T-helper 17 cell (primary cell): ENCODE data around the gene SCNN1B. TPM values are rescaled to one million over a fixed set of nuclear protein-coding genes. Genes with fewer than 3 reads are reported as not detected.

Experiments used
- ATAC-seq: fragments of 150-1000 bp; cut with Tn5 transposase; 2 replicates; pipeline ENCODE4 v1.10.0; 2021; ENCODE audit warnings: mild to moderate bottlenecking, moderate library complexity
- DNase-seq, 3 donors: peaks; one replicate each; pipeline versions ENCODE4 v3.0.0 to v3.0.0-alpha.2; 2020 to 2021
- H3K9me3 ChIP-seq: one replicate; pipeline ENCODE4 v1.7.0; 2013; ENCODE audit warnings: low read length, mild to moderate bottlenecking; ENCODE audit not compliant: control insufficient read depth, poor library complexity, severe bottlenecking
- H3K27ac Mint-ChIP-seq: one replicate; pipeline ENCODE4 v1.8.0; 2022; ENCODE audit warnings: mild to moderate bottlenecking, moderate library complexity, mixed read lengths
- H3K27me3 Mint-ChIP-seq: one replicate; pipeline ENCODE4 v1.8.0; 2022; ENCODE audit warnings: mixed read lengths
- H3K36me3 Mint-ChIP-seq: one replicate; pipeline ENCODE4 v1.8.0; 2022; ENCODE audit warnings: low read depth, mixed read lengths
- H3K4me1 Mint-ChIP-seq: one replicate; pipeline ENCODE4 v1.8.0; 2022; ENCODE audit warnings: mild to moderate bottlenecking, mixed read lengths
- H3K4me3 Mint-ChIP-seq: one replicate; pipeline ENCODE4 v1.8.0; 2022; ENCODE audit warnings: mild to moderate bottlenecking, moderate library complexity, mixed read lengths
- total RNA-seq, 4 donors: library from RNA in 2 of 4; stranded (reverse) in 2 of 4; gene quantifications; one replicate each; pipeline ENCODE4 v1.2.3 and lab custom pipeline; 2022 to 2026

SCNN1B gene
- total RNA-seq, 2 donors from 2014 or later, result not detected

DNA sequence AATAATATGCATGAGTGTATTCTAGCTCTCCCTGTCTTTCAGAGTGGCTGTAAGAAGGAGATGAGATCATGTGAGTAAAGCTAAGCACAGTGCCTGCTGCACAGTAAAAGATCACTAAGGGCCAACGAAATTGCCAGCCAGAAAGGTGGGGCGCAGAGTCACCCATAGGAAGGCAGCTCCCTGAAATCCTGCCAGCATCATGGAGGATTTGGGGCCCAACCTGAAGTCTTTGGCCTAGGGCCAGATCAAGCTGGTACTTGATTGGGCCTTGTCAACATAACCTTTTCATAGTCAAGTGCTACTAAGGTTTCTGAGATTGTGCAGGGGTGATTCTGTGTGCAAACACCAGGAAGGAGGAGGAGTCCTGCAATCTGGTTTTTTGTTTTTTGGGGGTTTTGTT is 16.5 kb downstream of the SCNN1B start:
- H3K4me1 Mint-ChIP-seq, result no peaks in the 10 kb centered on the region
- no peaks in the 10 kb centered on the region for H3K36me3 Mint-ChIP-seq
- no peaks in the 10 kb centered on the region for H3K27me3 Mint-ChIP-seq
- DNase-seq (no peak), ATAC-seq (no peak)
- no peak overlapping the region for H3K27ac Mint-ChIP-seq
- H3K9me3 ChIP-seq, result no peaks in the 10 kb centered on the region
- no peak overlapping the region for H3K4me3 Mint-ChIP-seq

DNA sequence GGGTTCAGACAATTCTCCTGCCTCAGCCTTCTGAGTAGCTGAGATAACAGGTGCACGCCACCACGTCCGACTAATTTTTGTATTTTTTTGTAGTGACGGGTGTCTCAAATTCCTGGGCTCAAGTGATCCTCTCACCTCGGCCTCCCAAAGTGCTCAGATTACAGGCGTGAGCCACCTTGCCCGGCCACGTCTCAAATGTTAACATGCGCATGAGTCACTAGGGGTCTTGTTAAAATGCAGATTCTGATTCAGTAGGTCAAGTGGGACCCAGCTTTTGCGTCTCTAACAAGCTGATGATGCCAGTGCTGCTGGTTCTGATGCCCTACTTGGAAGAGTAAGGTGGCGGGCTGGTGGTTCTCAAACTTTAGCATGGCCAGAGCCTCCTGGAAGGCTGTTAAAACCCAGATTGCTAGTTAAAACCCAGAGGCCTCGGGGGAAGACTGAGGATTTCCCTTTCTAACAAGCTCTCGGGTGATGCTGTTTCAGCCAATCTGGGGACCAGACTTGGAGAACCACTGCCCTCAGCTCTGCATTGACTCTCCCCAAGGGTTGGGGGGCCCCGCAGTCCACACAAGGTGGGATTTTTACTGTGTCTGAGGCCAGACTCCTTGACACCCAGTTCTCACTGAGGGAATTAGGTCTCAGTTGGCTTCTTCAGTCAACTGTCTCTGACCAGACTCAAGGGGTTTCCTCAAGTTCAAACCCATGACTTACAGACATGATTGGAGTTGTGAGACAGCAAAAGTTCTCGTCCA is 17.9 kb downstream of the SCNN1B start:
- Mint-ChIP-seq H3K4me3 (no peak overlapping the region), H3K27ac (no peak overlapping the region), H3K36me3 (no peaks in the 10 kb centered on the region), H3K27me3 (peaks cover 6% of the 10 kb centered on the region), H3K4me1 (no peaks in the 10 kb centered on the region)
- ATAC-seq, result no peak
- no peaks in the 10 kb centered on the region for H3K9me3 ChIP-seq
- DNase-seq, result no peak

DNA sequence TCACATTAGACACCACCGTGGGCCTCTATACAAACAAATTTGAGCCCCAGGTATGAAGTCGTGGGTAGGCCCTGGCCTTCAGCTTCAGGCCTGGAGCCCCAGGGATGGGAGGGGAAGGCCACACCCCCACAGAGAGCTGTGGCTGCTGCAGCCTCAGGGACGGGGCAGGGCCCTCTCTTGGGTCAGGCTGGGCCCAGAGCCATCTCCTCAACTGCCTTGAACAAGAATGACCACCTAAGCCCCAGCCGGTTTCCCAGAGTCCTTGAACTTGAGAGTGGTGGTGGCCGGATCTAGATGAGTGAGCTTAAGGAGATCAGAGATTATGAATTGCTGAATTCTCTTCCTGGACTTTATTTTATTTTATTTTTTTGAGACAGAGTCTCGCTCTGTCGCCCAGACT is 18.6 kb downstream of the SCNN1B start:
- peaks cover 8% of the 10 kb centered on the region for H3K27me3 Mint-ChIP-seq
- no peaks in the 10 kb centered on the region for H3K9me3 ChIP-seq
- no peak for ATAC-seq
- no peak overlapping the region for H3K27ac Mint-ChIP-seq
- H3K36me3 Mint-ChIP-seq, result no peaks in the 10 kb centered on the region
- H3K4me1 Mint-ChIP-seq, result no peaks in the 10 kb centered on the region
- no peak for DNase-seq
- H3K4me3 Mint-ChIP-seq, result no peak overlapping the region

DNA sequence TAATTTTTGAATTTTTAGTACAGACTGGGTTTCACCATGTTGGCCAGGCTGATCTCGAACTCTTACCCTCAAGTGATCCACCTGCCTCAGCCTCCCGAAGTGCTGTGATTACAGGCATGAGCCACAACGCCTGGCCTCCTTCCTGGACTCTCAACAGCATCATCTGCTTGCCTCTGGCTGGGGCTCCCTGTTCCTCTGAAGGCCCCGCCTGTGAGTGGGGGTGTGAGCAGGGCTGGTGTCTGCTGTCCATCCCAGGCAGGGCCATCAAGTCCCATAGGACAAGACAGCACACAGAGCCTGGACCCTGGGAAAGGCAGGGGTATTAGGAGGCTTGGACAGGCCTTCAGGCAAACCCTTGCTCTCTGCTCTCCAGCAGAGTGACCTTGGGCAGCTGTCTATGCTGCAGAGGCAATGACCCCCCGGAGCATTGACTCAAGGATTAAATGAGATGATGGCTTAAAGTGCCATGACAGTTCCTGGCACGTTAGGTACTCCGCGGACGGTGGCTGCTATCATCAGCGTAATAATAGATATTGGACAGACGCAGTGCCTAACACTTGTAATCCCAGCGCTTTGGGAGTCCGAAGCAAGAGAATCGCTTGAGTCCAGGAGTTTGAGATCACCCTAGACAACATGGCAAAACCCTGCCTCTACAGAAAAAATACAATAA is 19.2 kb downstream of the SCNN1B start:
- H3K9me3 ChIP-seq, result no peaks in the 10 kb centered on the region
- no peak overlapping the region for H3K4me3 Mint-ChIP-seq
- H3K27ac Mint-ChIP-seq, result no peak overlapping the region
- peaks cover 8% of the 10 kb centered on the region for H3K27me3 Mint-ChIP-seq
- H3K4me1 Mint-ChIP-seq, result no peaks in the 10 kb centered on the region
- no peaks in the 10 kb centered on the region for H3K36me3 Mint-ChIP-seq
- ATAC-seq (no peak), DNase-seq (no peak)

DNA sequence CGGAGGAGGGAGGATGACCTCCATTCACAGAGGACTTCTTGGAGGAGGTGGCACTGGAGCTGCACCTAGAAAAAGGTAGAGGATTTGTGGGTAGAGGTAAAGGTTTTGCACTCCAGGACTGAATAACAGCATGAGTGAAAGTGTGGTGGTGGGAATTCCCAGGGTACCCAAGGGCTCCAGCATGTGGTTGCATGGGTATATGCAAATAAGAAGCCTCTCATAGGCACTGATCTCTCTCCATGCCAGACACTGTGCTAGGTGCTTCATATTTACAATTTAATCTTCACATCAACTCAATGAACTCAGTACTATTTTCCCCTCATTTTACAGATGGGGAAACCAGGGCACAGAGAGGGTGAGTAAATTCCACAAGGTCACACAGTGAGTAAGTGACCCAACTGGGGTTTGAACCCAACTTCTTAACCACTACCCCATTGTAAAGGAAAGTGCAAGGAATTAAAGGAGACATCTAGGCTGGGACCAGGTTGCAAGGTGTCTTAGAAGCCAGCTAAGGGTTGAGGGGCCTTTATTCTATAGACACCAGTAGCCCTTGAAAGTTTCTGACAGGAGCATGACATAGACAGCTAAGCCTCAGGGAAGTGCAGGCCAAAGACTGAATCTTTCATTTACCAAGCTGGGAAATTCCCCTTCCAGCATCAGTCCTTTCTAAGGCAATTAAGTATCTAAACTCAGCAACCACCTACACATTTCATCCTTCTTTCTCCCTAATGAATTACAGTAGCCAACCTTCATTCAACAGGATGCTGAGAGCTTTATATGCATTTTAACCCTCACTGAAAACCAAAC is 21.3 kb downstream of the SCNN1B start:
- no peak overlapping the region for H3K27ac Mint-ChIP-seq
- H3K36me3 Mint-ChIP-seq, result no peaks in the 10 kb centered on the region
- H3K27me3 Mint-ChIP-seq, result peaks cover 22% of the 10 kb centered on the region
- H3K9me3 ChIP-seq, result no peaks in the 10 kb centered on the region
- H3K4me1 Mint-ChIP-seq, result no peaks in the 10 kb centered on the region
- H3K4me3 Mint-ChIP-seq, result no peak overlapping the region
- ATAC-seq (no peak), DNase-seq (no peak)

DNA sequence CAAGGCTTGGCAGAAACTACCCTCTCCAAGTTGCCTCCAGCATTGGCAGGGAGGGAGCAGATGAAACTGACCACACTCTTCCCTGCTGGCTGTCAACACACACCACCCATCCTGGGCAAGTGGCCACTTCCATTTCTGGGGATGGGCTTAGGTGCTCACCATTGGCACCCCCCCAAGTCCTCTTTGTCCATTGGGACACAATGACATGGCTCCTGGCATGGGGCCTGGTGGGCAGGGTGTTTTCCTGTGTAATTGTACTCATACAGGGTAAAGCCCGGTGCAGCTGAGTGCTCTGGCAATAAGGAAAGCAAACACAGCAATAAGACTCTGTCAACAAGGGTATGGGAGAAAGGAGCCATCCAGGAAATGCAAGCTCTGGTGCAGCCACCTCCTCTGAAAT is 22.6 kb downstream of the SCNN1B start:
- H3K4me1 Mint-ChIP-seq, result no peaks in the 10 kb centered on the region
- DNase-seq, result no peak
- no peaks in the 10 kb centered on the region for H3K9me3 ChIP-seq
- no peak overlapping the region for H3K27ac Mint-ChIP-seq
- no peak overlapping the region for H3K4me3 Mint-ChIP-seq
- H3K27me3 Mint-ChIP-seq, result peaks cover 24% of the 10 kb centered on the region
- no peaks in the 10 kb centered on the region for H3K36me3 Mint-ChIP-seq
- no peak for ATAC-seq

DNA sequence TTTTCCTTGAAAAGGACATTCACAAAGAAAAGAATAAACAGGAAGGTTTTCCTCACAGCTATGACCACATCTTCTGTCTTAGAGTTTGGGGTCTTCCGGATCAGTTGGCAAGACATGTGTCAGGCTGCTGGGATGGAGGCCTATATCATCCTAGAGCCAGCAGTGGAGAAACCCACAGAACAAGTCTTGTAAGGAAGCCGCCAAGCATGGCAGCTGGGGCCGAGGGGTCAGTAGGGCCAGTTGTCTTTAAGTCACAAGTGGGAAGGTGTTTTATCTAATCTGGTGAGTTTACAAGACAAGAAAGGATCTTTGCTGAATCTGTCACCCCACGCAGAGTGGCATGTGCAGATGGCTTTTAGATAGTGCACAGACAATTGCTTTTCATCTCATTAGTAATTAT is 25.7 kb downstream of the SCNN1B start:
- Mint-ChIP-seq H3K27ac (no peak overlapping the region), H3K4me3 (no peak overlapping the region), H3K4me1 (no peaks in the 10 kb centered on the region), H3K36me3 (no peaks in the 10 kb centered on the region), H3K27me3 (peaks cover 31% of the 10 kb centered on the region)
- ATAC-seq, result no peak
- H3K9me3 ChIP-seq, result no peaks in the 10 kb centered on the region
- DNase-seq, result no peak

DNA sequence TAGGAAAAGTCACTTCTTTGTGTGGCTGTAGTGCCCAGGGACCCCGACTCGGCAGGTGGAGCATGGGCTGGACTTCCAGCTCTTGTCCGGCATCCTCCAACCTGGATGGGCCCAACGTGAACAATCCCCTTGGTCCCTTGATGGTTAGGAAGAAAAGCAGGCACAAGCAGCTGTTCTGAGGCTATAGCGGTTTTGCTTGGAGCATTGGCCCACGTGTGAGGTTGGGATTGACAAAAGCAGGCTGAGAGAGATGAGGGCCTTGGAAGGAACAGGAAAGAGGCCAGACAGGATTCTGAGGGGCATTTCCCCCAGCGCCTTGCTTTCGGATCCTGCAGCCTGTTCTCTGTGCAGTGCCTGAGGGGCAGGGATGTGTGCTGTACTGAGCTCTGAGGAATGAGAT is 28.1 kb downstream of the SCNN1B start:
- H3K4me3 Mint-ChIP-seq, result no peak overlapping the region
- H3K27ac Mint-ChIP-seq, result no peak overlapping the region
- H3K4me1 Mint-ChIP-seq, result no peaks in the 10 kb centered on the region
- H3K36me3 Mint-ChIP-seq, result no peaks in the 10 kb centered on the region
- no peaks in the 10 kb centered on the region for H3K9me3 ChIP-seq
- no peak for ATAC-seq
- peaks cover 31% of the 10 kb centered on the region for H3K27me3 Mint-ChIP-seq
- DNase-seq, result no peak

DNA sequence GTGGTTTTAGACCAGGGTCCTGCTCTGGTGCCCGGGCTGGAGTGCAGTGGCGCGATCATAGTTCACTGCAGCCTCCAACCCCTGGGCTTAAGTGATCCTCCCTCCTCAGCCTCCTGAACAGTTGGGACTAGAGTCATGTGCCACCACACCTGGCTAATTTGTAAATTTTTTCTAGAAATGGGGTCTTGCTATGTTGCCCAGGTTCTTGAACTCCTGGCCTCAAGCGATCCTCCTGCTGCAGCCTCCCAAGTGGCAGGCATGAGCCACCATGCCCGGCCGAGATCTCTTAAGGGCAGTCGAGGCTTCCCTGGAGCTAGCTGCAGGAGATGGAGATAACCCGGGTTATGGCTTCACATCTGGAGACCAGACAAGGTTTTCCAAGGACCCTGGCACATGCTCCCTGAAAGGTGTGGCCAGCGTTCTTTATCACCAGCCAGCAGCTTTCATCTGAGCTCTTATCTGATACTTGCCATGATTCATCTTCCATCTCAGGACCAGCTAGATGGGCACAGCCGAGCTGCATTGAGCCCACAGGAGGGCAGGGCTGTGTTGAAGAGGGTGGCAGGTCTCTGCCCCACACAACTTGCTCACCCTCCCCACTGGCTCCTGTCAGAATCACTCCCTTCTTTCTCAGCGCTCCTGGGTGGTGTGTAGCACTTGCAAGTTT is 28.6 kb downstream of the SCNN1B start:
- DNase-seq (no peak), ATAC-seq (no peak)
- no peak overlapping the region for H3K4me3 Mint-ChIP-seq
- H3K36me3 Mint-ChIP-seq, result no peaks in the 10 kb centered on the region
- no peaks in the 10 kb centered on the region for H3K4me1 Mint-ChIP-seq
- no peaks in the 10 kb centered on the region for H3K9me3 ChIP-seq
- H3K27ac Mint-ChIP-seq, result no peak overlapping the region
- H3K27me3 Mint-ChIP-seq, result peaks cover 32% of the 10 kb centered on the region

DNA sequence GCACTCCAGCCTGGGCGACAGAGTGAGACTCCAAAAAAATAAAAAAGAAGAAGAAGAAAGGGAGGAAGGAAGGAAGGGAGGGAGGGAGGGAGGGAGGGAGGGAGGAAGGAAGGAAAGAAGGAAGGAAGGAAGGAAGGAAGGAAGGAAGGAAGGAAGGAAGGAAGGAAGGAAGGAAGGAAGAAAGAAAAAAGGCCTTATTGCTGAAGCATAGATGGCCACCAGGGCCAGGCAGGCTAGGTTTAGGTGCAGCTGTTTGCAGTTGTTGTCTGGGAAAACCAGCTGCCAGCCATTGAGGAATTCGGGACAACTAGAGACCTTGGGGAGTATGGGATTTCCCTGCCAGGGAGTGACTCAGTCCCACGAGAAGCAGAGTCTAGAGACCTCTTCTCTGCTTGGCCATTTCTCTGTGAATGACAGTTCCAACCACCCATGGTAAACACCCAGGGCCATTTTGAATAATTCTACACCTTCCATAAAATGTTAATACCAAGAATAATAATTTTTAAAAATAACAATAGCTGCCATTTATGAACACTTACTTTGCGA is 31.0 kb downstream of the SCNN1B start:
- H3K4me3 Mint-ChIP-seq, result no peak overlapping the region
- H3K27ac Mint-ChIP-seq, result no peak overlapping the region
- no peaks in the 10 kb centered on the region for H3K9me3 ChIP-seq
- H3K36me3 Mint-ChIP-seq, result no peaks in the 10 kb centered on the region
- ATAC-seq, result no peak
- H3K4me1 Mint-ChIP-seq, result no peaks in the 10 kb centered on the region
- no peak for DNase-seq
- peaks cover 31% of the 10 kb centered on the region for H3K27me3 Mint-ChIP-seq

DNA sequence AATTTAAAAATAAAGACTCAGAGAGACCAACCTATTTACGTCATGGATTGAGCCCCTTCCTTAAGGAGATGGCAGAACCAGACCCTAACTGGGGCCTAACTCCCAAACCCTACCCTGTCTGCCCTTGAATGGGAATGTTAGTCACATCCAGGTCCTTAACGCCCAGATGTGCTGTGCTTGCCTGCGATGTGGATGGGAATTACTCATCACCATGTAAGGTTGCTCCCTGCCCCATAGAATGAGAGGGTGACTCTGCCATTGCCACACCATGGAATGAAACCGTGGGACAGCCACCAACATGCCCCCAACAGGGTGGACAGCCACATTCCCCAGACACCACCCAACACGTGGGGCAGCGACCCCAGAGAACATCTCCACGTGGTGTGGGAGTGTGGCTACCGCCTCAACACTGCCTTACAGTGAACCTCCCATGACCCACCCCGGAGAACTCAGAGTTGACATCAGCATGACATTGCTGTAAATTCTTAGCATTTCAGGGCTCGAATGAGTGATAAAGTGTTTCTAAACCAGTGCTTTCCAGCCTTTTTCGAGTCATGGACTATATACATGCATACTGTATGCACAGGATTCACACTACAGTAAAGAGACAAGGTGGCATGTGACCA is 31.8 kb downstream of the SCNN1B start:
- no peak overlapping the region for H3K27ac Mint-ChIP-seq
- H3K4me1 Mint-ChIP-seq, result no peaks in the 10 kb centered on the region
- H3K27me3 Mint-ChIP-seq, result peaks cover 27% of the 10 kb centered on the region
- no peak for ATAC-seq
- no peak overlapping the region for H3K4me3 Mint-ChIP-seq
- no peak for DNase-seq
- H3K9me3 ChIP-seq, result no peaks in the 10 kb centered on the region
- H3K36me3 Mint-ChIP-seq, result no peaks in the 10 kb centered on the region

DNA sequence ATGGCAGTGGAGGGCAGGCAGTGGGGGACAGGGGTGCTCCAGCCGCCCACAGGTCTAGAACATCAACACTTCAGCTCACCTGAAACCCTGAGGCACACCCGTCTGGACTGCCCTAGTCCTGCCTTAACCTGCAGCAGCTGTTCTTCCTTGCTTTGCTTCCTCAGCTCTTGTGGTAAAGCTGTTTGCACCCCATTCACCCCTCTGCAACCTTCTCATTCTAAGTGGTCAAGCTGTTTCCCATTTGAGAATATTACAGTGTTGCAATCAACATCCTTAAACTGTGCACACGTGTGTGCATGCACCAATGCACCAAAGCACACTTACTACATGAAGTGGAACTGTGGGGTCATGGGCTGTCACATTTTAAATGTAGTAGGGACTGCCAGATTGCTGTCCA is 32.4 kb downstream of the SCNN1B start:
- H3K9me3 ChIP-seq, result no peaks in the 10 kb centered on the region
- ATAC-seq (no peak), DNase-seq (no peak)
- H3K27ac Mint-ChIP-seq, result no peak overlapping the region
- H3K27me3 Mint-ChIP-seq, result peaks cover 27% of the 10 kb centered on the region
- H3K4me1 Mint-ChIP-seq, result no peaks in the 10 kb centered on the region
- no peaks in the 10 kb centered on the region for H3K36me3 Mint-ChIP-seq
- no peak overlapping the region for H3K4me3 Mint-ChIP-seq
